T-helper 9 cell (primary cell): ENCODE measurements around the gene SH3BP4.

Experiments
- DNase-seq: peaks from one replicate; pipeline ENCODE4 v3.0.0-alpha.2; 2020

The SH3BP4 gene

DNA sequence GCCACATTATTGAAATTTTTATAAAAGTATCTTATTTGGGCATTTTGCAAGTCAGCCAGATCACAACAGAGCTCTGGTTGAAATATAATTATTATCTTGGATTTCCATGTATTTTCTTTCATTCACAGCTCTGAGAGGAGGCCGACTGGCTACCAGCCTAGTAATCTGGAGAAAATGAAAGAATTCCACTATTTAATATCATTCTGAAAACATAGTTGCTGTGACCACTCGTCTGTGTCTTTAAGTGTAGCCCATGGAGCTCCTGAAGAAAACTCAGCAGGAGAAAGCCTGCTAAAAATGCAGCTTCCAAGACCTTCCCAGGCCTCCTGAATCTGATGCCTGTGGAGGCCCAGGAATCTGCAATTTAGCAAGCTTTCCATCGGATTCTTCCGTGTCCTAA, 114.7 kb downstream of the SH3BP4 start:
- DNase-seq, result no peak

DNA sequence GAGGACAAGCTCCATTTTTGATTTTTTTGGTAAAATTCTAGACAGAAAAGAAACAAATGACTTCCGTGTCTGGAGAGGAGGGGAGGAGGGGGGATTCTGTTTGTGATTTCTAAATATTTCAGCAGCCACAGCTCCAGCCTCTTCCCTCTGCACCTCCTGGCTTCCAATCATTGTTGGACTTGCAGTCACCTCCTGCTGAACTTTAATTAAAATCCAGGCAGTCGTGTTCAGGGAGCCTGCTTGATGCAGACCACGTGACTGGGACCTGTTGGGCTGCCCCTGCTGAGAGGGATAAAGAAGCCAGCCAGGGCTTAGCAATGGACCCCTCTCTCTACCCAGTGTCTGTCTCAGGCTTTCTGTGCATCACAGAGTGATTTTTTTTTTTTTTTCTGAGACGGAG, 115.1 kb downstream of the SH3BP4 start:
- no peak for DNase-seq

DNA sequence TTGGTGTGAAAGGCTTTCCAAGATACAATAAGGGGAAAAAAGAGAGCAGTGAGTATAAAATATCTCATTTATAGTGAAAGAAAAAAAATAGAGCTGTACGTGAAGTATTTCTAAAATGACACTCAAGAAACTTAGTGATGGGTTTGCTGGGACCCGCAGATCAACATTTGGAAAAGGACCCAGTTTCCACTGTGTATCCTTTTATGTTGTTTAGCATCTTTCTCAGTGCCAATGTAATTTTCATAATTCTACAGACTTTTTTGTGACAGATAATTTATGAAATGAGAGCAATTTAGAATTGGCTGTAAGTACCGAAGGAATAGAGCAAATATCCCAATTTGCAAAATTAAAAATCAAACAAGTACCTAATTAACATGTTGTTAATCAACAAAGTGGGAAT, 116.9 kb downstream of the SH3BP4 start:
- DNase-seq, result no peak

DNA sequence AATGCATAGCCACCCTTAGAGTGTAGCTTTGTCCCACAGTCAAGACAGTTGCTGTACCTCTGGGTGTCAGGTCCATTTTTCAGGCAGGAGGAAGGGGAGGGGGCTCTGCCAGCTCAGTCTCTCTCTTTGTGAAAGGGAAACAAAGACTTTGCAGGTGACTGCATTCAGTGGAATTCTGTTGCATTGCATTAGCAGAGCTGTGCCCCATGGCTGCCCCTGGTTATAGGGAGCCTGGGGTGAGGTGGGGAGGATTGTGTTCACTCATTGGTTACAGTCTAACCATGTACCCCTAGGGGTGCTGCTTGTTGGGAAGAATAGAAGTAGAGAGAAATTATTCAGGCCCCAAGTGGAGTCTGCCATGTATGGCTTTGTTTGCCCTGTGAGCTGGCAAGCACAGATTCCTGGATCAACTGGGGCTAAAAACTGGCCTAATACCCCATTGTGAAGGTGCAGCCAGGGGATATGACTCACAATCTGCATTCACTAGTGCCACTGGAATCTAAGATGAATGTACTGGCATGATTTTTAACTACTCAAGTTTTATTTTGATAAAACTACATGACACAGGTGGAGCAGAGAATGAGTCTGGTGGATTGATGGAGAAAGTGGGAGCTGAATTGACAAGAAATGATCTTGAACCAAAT, 118.4 kb downstream of the SH3BP4 start:
- DNase-seq, result no peak

DNA sequence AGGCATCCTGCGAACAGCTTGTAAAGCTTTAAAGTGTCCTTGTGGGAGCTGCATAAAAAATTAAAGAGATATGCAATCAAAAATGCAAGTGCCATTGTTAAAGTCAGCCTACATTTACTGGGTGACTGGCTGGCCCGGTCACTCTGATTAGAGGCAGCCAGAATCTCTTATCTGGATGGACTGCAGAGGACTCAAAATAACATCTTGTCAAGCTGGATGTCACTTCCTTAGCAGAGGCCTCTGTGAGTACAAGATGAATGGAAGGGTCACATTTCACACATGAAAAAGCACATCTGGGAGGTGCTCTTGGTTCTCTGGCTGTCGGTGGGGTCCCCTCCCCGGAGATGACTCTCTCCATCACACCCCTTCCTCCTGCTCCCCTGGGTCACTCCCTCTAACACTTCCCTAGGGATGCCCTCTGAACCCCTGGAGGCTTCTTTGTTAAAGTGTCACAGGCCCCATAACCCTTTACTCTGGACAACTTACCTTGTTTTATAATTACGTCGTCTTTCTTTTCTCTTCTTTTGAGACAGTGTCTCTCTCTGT, 122.1 kb downstream of the SH3BP4 start:
- no peak for DNase-seq

DNA sequence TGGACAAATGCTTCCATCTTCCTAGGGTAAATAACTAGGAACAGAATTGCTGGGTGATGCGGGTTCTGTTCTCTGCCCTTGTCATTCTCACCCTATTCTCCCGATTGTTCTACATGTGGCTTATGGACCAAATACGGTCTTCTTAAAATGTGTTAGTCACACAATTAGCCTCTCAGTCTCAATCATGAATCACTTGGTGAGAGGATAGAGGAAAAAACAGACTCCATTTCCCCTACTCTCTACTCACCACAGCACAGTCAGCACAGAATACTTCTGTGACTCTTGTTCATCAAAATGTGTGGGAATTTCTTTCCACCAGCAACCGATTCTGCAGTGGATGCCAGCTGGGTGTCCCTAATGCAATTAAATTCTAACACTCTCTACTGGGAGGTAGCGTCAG, 125.2 kb downstream of the SH3BP4 start:
- no peak for DNase-seq

DNA sequence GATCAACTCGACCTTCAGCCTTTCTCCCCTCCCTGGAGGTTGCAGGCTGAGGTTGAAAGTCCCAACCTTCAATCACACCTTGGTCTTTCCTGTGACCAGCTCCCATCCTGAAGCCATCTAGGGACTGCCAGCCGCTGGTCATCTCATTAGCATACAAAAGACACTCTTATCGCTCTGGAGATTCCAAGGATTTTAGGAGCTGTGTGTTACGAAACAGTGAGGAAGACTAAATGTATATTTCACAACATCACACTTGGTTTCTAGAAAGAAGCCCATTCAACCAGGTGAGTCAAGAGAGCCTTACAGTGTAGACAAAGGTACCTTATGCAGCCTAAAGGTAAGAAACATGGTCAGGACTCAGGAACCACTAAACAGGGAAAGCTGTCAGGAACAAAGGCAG, 126.4 kb downstream of the SH3BP4 start:
- no peak for DNase-seq

DNA sequence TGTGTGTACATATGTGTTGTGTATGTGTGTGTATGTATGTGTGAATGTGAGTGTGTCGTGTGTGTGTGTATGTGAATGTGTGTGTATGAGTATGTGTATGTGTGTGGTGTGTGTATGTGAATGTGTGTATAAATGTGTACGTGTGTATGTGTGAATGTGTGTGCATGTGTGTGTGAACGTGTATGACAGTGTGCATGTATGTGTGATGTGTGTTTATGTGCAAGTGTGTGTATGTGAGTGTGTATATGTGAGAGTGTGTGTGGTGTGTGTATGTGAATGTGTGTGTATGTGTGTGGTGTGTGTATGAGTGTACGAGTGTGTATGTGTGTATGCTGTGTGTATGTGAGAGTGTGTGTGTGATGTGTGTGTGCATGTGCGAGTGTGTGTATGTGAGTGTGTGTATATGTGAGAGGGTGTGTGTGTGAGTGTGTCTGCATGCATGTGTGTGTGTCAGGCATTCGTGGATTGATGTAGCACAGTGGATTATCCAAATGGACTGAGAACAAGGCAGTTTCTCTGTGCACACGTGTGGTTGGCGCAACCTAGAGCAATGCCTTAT, 127.2 kb downstream of the SH3BP4 start:
- DNase-seq, result no peak

DNA sequence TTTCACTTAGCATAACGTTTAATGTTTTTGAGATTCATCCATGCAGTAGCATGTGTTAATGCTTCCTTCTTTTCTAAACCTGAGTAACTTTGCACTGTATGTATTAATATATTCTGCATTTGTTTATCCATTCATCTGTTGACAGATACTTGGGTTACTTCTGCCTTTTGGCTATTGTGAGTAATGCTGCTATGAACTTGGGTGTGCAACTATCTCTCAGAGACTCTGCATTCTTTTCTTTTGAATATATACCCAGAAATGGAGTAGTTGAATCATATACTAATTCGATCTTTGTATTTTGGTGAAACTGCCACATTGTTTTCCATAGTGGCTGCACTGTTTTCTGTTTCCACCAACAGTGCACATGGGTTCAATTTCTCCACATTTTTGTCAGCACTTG, 128.3 kb downstream of the SH3BP4 start:
- DNase-seq, result no peak

DNA sequence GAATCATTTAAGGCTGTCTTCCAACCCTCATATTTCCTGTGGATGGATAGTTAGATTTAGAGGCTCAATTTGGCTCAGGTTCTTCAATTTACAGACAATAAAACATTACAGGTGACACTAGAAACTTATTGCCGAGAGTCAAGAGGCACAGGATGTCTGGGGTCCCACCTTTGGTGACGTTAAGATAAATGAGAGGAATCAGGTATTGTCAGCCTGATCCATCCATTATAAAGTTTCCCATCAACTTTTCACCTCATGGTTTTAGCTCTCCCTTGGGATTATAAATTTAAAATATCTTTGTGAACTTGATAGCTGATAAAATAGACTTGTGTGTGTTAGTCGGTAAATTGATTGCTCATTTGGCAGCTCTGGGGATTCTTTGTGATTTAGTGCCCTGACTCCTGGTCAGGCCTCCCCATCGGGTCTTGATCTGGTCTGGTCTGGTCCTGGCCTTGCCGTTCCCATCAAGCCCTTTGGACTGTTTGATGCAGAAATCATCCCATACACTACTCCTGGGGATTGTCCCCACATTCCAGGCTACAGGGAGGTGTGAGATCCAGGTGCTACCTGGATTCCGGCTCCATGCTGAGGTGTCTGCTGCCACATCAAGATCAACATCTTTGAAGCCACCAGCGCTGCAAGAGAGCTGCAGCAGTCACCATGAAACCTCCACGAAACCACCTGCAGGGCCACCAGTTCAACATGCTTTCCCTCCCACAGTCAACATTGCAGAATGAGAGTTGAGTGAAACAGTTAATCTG, 130.9 kb downstream of the SH3BP4 start:
- no peak for DNase-seq

DNA sequence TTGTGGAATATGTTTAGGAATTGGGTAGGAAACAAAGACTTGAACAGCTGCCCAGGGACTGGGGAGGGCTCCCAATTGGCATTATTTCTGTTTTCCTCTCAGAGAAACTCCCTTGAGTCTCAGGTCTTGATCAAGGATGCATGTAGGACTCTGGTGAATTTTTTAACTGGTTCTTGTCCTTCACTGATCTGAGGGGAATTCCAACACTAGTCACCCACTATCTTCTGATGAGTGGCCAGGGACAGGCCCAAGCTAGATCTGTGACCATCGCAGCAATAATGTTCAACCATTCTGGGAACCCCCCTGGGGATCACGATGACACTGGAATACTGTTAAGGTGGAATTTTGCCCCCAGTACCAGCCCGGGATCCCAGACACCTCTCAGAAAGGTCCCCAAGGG, 132.0 kb downstream of the SH3BP4 start:
- DNase-seq, result no peak

DNA sequence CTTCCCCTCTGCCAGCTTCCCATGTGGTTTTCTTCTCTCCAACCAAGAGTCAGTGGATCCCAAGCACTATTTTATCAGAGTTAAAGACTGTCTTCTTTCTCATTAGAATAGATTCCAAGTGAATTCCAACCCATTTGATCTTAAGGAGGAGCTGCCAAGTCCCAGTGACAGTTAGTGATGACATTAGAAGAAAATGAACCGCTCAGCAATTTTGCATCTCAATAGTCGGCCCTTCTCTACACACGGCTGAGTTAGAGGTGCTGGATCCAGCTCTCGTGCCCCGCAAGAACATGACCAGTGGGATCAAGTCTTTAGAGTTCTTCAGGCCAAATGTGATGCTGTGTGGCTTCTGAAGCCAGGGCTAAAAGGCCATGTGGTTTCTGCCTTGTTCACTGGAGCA, 132.6 kb downstream of the SH3BP4 start:
- DNase-seq, result no peak

DNA sequence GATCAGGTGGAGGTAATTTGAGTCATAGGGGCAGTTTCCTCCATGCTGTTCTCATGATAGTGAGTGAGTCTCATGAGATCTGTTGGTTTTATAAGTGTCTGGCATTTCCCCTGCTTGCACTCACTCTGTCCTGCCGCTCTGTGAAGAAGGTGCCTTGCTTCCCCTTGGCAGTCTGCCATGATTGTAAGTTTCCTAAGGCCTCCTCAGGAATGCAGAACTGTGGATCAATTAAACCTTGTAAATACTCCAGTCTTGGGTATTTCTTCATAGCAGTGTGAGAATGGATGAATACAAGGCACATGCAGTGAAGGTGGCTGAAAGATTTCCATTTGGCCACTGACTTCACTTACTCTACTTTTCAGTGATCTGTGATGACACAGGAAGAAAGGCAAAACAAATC, 133.7 kb downstream of the SH3BP4 start:
- no peak for DNase-seq

DNA sequence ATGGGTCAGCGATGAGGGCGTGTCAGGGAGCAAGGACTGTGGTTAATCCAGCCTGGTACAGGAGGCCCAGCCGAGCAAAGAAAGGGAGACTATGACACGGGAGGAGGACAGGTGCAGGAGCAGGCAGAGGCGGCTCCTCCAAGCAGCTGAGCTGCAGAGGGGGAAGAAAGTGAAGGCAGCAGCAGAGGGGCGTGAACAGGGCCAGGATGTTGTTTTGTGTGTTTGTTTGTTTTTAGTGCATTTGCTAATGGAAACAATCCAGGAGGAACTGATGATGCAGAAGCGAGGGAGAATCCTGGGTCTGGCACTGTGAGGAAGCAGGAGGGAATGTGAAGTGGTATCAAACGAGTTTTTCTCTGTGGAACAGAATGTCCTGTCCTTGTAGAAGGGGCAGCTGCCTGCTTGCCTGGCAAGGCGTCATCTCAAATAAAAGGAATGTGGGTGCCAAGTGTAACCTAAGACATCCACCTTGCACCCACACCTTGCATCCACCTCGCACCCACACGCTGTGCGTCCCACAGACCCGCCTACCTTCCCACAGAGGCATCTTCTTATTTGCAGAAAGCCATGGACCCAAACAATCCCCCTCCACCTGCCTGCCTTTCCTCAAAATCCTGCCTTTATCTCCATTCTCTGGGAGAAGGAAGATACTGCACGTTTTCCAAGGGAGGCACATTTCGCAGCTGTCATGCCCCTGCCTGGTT, 134.8 kb downstream of the SH3BP4 start:
- no peak for DNase-seq

DNA sequence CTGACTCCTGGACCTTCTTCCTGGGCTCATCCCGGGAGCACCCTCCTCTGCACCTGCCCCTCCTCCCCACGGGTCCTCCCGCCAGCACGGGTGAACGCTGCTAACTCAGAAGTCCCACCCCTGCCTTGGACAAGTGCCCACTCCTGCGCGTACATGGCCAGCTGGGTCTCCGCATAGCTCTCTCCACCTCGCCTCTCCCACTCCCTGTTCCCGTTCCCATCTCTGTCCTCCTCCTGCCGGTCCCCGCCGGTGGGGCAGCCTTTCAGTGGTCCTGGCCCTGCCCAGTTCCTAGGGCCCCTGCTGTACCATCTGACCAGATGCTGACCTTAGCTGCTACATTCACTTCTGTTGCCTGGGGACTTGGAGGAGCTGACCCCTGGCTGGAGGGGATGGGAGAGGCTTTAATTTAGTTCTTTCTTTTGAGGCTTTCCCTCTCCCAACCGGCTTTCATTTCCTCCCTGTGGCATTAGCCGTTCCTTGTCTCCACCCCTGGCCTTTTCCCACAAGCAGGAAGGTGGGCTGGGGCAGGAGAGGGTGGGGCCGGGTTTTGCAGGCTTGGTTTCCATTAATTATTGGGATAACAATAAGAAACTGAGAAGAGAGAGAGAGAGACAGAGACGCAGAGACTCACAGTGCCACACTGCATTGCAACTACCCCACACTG, 136.1 kb downstream of the SH3BP4 start:
- DNase-seq, result no peak

DNA sequence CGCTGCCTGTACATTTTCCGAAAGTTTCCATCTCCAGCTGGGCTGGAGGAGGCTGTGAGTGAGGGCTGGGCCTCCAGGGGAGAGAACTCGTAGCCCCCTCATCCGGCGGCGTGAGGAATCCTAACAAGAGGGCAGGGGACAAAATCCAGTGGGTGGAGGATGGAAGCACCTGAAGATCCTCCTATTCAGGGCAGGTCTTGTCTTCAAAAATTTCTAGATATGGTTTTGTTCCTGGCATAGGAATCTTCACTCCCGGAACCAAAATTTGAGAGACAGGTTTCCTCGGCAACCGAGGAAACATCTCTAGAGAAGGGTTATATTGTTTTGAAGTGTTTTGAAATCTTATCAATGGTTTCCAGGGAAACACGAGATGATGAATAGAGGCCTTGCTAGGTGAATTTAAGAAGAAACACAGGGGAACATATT, 136.7 kb downstream of the SH3BP4 start:
- no peak for DNase-seq

DNA sequence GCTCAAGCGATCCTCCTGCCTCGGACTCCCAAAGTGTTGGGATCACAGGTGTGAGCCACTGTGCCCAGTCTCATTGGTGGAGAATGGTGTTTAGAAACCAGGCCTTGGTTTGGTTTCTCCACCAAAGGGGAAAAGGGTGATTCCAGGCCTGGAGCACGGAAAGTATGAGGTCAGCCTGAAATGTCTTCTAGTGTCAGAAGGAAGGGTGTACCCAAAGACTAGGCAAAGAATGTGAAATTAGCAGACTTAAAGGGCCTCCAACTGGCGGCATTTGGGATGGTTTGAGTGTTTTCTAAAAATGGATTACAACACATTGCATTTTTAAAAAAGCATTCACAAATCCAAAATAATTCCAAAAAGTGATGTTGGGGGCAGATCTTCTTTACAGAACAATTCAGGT, 139.6 kb downstream of the SH3BP4 start:
- no peak for DNase-seq

DNA sequence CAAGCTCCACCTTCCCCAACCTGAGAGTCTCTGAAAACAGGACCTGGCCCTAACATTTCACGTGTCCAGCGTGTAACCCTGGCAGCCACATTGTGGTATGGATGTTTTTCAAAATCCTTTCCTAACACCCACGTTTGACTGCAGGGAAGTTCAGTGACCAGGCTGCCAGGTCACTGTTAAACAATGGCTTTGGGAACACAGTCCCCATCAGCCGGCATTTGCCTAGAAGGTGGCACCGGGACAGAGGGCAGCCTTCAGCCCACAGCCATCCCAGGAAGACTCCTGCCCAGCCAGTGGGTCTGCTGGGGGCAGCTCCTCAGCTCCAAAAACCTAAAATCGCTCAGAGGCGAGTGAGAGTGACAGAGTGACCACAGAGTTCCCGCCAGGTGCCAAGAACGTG, 140.2 kb downstream of the SH3BP4 start:
- DNase-seq, result no peak

DNA sequence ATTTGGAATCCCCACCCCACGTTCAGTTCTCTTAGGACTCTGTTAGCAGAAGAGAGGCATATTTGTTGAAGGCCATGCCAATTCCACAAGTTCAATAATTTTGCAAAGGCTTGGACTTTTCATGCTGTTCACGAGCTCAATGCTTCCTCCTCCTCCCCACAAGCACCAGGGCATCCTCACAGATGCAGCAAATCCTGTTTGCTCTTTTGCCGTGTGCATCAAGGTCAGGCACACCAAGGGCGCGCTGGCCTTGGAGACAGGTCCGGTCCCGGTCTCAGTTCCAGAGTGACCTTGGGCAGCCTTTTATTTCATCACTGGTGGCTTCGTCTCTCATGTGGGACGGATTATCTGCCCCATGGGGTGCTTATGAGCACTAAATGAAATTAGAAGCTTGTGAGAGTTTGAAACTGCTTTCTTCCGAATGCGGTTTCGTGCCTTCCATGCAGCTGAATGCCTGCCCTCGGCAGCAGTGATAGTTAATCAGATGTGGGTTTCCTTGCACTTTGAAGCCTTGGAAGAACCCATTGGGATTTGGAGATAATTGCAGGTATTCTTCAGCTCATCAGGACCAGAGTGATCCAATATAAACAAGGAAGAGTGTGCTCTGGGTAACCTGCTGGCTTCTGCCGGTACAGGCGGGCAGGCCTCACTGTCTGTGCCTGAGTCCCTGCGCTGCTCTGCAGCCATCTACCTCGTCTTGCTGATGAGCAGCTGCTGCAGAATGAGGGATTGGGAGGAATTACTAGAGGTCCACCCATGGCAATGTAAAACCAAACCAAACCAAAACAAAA, 140.8 kb downstream of the SH3BP4 start:
- no peak for DNase-seq

DNA sequence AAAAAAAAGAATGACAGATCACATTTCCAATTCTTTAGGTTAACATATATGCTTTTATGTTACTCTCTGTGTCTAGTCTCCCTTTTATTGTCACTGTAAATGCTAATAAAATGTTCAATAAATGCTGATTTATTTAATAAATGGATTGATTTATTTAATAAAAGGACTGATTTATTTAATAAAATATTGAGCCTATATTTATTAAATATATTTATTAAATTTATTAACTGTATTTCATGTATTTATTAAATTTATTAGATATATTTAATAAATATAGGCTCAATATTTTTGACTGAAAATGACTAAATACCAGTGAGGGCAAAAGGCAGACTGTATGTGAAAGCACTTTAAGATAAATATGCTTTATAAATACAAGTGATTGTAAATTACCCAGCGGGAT, 142.6 kb downstream of the SH3BP4 start:
- DNase-seq, result no peak

DNA sequence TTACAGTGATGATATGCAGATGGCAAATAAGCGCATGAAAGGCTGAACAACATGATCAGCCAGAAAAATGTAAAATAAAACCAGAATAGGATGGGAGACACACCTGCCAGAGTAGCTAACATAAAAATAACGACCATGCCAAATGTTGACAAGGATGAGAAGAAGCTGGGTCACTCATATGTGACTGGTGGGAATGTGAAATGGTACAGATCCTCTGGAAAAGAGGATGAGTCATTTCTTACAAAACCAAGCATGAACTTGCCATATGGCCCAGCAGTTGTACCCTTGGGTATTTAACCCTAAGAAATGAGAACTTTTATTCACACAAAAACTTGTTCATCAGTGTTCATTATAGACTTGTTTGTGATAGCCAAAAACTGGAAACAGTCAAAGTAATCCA, 143.8 kb downstream of the SH3BP4 start:
- no peak for DNase-seq

DNA sequence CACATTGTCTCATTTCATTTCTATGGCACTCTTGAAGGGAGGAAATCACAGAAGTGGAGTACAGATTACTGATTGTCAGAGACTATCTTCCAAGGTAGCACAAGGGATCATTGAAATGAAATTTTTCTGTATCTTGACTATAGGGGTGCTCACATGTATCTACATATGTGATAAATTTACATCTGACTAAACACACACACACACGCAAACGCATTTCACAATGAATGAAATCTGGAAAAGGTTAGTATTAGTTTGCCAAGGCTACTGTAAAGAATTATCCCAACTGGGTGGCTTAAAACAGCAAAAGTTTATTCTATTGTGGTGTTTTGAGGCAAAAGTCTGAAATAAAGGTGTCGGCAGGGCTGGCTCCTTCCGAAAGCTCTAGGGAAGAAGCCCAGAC, 144.6 kb downstream of the SH3BP4 start:
- no peak for DNase-seq
